M059J (cell line): ENCODE data around the gene BTG2. TPM values are rescaled to one million over a fixed set of nuclear protein-coding genes. Genes with fewer than 3 reads are reported as not detected.
"Not testable (repeated sequence)": the region's sequence is repeated elsewhere in the genome, so short reads cannot be mapped to it uniquely, and the experiment has no call there.

Source experiments
- DNase-seq: peaks from one replicate; pipeline ENCODE4 v3.0.0-alpha.2; 2012; ENCODE audit warnings: low read depth
- total RNA-seq: library from RNA; depleted of rRNA; stranded (reverse); fragments of >200 nt; shearing (Covaris generic); gene quantifications from 2 replicates; pipeline ENCODE4 v1.2.3, GENCODE V29; 2014

The BTG2 gene
- total RNA-seq, 1 experiment from 2014 or later, result 0.67 TPM

DNA sequence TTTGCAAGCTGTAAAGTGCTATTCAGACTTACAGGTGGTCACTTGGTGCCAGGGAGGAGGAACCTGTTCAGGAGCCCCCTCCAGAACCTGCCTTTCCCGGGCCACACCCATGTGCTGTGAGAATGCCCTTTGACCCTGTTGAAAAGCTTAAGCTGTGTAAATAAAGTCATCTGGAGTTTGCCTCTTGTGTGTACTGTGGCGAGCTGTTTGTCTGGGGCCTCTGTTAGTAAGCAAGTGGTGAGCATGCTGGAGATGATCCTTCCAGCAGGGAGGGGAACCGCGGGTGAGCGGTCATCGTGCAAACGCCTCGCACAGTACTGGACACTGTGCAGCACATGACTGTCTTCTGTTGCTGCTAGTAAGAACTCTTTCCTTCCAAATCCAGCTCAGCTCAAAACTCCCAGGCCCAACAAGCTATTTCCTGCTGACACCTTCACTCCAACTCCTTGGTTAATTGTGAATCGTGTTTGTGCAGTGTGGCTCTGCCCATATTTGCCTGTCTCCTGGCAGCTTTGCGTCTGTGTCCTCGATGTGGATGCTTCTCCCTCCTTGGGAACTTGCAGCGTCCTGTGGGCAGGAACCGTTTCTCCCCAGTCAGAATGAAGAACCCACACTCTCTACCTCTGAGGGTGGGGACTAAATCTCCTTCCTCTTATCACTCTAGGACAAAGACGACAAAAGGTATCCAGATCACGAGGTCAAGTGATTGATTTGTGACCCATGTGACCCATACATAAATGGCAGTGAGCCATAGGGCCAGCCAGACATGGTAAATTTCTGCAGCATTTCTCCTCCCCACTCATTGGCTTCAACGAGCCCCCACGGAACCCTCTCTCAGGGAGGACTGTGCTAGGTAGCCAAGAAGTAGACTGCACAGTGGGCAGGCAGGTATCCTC is 13.9 kb upstream of the BTG2 start:
- no peak for DNase-seq

DNA sequence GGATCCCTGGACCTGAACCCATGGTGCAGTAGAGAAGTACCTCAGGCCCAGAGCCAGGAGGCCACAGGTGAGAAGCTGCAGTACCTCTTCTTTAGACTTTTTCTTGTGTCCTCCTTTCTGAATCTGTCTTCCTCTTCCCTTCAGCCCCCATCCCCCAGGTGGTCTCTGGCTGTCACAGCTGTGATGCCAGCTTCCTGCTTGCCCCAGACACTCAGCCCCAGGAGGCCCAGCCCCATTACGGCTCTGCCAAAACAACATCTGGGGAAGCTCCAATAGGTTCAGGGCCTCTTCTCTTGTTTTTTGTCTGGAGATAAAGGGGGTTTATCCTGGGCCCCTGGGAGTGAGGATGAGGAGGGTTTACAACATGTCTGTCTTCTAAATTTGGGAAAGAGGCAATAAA is 9.5 kb upstream of the BTG2 start:
- DNase-seq, result no peak

DNA sequence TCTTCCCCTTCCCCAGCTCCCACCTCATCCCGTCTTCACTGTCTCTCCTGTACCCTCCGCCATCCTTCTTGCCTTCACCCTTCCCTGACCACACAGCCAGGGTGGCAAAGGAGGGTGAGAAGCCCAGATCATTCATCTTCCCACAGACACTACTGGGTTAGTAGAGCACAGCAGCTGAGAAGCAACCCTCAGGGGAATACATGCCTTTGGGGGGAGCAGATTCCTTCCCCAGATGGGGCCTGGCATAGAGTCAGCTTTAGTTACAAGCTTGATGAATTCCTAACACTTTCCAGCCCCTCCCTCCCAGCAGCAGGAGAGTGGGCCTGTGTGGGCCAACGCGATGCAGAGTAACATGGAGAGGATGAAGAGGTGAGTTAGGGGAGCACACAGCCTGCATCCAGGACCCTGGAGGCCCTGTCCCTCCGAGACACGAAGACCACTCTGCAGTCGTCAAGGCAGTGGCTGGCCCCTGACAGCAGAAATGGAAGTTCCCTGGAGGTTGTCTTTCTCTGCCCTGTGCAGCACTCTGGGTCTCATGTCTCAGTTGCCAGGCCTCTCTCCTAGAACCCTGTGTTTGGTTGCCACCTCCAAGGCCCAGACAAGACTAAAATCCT is 8.8 kb upstream of the BTG2 start:
- DNase-seq, result no peak

- no peak for DNase-seq
These were observed 6.2 kb upstream of the BTG2 start for GRCh38 chr1:203299169-203299568.

GRCh38 chr1:203299719-203300429 is 5.4 kb upstream of the BTG2 start:
- not testable (repeated sequence) for DNase-seq

- DNase-seq, result no peak
These were observed 4.6 kb upstream of the BTG2 start for GRCh38 chr1:203300441-203301330.

DNA sequence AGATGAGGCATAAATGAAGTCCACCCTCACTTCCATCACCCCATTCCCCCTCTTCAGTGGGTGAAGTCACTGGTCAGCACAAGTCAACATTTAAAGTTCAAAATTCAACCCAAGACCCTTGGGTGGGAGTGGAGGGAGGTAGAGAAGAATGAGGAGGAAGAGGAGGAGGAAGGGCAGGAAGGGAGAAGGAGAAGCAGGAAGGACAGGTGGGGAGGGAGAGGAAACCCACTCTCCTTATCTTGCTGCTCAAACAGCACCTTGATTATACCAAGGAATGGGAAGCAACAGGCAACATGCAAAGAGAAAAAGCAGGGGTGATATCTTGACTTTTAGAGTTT is 4.0 kb upstream of the BTG2 start:
- no peak for DNase-seq

- DNase-seq, result no peak
These were observed 2.9 kb upstream of the BTG2 start for GRCh38 chr1:203302456-203302855.

DNA sequence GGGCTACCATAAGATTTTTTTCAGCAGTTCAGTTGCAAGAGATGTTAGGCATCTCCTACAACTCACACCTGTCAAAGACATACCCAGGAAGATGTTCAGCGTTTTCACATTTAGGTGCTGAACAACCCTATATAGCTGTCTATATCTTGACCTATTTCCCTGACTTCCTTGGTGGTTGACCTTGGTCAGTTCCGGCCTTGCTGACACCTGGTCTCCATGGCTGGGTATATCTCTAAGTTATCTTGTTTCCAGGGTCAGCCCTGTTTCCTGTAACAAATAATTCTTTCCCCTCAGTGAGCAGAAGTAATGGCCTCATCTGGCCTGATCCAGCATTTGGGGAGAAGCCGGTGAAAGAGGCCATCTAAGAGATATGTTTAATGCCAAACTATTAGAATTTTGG is 2.4 kb upstream of the BTG2 start:
- DNase-seq, result no peak

DNA sequence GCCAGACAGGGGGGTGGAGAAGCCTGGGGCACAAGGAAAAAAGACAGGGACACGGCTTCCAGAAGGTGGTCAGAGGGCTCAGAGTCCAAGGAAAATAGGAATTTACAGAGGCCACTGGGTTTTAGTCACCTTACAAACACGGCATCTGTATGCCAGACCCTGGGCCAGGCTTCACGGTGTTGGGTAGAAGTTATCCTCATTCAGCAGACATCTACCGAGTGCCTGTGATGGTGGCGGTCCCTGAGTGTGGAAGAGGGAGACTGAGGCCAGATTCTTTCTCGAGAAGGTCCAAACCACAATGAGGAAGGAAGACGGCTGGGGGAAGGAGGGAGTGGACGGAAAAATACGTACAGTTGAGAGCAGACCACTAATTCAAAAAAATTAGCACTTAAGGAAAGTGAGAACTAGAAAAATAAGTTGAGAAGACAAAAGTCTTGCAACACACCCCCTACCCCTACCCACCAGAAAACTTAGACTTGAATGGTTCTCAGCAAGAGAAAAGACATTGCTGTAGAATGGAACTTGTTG is 864 bp upstream of the BTG2 start:
- no peak for DNase-seq

DNA sequence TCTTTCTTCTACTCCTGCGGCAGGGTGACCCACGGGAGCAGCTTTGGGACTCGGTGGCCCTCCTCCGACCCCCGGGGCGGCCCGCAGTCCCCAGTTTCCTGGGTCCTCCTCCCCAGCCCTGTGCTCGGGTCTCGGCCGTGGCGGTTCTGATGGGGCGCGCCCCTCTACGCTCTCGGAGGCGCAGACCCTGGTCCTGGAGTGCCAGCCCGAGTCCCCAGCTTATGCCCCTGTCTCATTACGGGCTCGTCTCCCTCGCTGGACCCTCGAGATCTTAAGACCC is 430 bp downstream of the BTG2 start:
- DNase-seq, result no peak

DNA sequence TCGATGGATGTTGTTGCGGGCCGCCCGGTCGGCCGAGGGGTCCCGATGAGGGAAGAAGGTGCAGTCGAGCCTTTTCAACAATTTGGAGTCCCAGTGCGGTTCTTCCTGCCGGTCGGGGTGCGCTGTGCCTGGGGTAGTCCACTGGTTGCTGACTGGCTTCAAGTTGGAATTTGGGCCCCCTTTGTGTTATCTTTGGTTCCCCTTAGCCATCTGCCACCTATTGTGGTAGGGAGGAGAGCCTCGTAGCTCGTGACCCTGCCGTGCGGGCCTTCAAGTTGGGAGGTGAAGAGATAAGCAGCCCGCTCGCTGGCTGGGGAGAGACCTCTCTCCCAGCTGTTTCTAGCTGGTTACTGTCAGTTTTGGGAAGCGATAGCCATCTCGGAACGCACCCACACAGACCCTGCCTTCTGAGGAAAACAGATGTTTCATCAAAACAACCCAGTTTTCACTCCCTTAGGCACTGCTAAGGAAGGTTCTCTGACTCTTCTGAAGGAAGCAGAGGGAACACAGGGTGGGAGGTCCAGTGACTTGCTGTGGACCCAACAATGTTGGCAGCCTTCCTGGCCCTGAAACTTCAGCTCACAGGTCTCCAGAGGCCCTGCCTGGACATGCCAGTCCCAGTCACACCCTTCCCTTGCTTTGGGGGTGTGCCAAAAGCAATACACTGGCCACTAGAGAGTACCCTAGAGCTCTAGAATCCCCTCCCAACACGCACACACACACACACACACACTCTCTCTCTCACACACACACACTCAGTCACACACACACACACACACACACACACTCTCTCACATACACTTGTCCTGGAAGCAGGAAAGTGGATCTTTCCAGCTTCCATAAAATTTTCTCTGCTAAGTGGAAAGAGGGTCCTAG is 1.0 kb downstream of the BTG2 start:
- DNase-seq, result peak; percentile 67

GRCh38 chr1:203306965-203307541 is 1.7 kb downstream of the BTG2 start:
- DNase-seq, result no peak

DNA sequence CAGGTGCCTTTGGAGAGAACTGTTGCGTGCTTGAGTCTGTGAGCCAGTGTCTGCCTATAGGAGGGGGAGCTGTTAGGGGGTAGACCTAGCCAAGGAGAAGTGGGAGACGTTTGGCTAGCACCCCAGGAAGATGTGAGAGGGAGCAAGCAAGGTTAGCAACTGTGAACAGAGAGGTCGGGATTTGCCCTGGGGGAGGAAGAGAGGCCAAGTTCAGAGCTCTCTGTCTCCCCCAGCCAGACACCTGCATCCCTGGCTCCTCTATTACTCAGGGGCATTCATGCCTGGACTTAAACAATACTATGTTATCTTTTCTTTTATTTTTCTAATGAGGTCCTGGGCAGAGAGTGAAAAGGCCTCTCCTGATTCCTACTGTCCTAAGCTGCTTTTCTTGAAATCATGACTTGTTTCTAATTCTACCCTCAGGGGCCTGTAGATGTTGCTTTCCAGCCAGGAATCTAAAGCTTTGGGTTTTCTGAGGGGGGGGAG is 2.4 kb downstream of the BTG2 start:
- no peak for DNase-seq

GRCh38 chr1:203308328-203308922 is 3.1 kb downstream of the BTG2 start:
- DNase-seq, result no peak

DNA sequence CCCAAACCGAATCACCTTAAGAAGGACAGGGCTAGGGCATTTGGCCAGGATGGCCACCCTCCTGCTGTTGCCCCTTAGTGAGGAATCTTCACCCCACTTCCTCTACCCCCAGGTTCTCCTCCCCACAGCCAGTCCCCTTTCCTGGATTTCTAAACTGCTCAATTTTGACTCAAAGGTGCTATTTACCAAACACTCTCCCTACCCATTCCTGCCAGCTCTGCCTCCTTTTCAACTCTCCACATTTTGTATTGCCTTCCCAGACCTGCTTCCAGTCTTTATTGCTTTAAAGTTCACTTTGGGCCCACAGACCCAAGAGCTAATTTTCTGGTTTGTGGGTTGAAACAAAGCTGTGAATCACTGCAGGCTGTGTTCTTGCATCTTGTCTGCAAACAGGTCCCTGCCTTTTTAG is 3.6 kb downstream of the BTG2 start:
- DNase-seq, result no peak

GRCh38 chr1:203311368-203312301 is 6.3 kb downstream of the BTG2 start:
- DNase-seq, result no peak

- not testable (repeated sequence) for DNase-seq
These were observed 8.9 kb downstream of the BTG2 start for GRCh38 chr1:203314025-203314759.
